GM12878 (cell line): ENCODE measurements around the gene PGBD5. TPM values are rescaled to one million over a fixed set of nuclear protein-coding genes. Genes with fewer than 3 reads are reported as not detected.

ENCODE experiments used
- ATAC-seq: fragments of 200-7000 bp; cut with Tn5 transposase; 3 replicates; pipeline ENCODE4 v1.9.1; 2020; ENCODE audit warnings: mild to moderate bottlenecking, moderate library complexity
- BruUV-seq: library from RNA; stranded (reverse); fragments of 400-500 nt; replicated peaks from 2 replicates; lab custom pipeline; 2021; lab: Mats Ljungman, UMichigan
- CTCF ChIA-PET: fragments of 300-600 bp; sonication (Branson Sonifier 250); formaldehyde crosslinking; extraction: SDS; loops from one replicate; lab custom pipeline; 2021; ENCODE audit warnings: inconsistent platforms; lab: Yijun Ruan, JAX
- POLR2A ChIA-PET: fragments of 350-600 bp; formaldehyde crosslinking; extraction: SDS; loops from one replicate; lab custom pipeline; 2021; ENCODE audit warnings: inconsistent platforms; lab: Charles Lee
- RAD21 ChIA-PET: fragments of 300-600 bp; sonication (Branson Sonifier 250); formaldehyde crosslinking; loops from one replicate; lab custom pipeline; 2023; ENCODE audit warnings: antibody characterized with exemption; ENCODE audit not compliant: unreplicated experiment; lab: Charles Lee
- SMC1A ChIA-PET: fragments of 300-600 bp; sonication (Branson Sonifier 250); formaldehyde crosslinking; loops from one replicate; lab custom pipeline; 2023; ENCODE audit not compliant: unreplicated experiment, uncharacterized antibody; lab: Charles Lee
- DNase-seq: peaks from one replicate; pipeline ENCODE4 v3.0.0-alpha.2; 2011; ENCODE audit warnings: low read depth, low spot score
- FAIRE-seq: peaks from 3 replicates; lab custom pipeline; 2011; peaks lifted over from hg19 to GRCh38; lab: Jason Lieb, UNC
- H2AFZ ChIP-seq: 2 replicates; pipeline ENCODE4 v1.6.0; 2011; ENCODE audit warnings: low read depth, low read length, control low read depth; ENCODE audit not compliant: control insufficient read depth
- H3K27ac ChIP-seq: 2 replicates; pipeline ENCODE4 v1.5.1; 2011; ENCODE audit warnings: control low read depth; ENCODE audit not compliant: control insufficient read depth, insufficient read depth
- H3K27me3 ChIP-seq, 2 experiments: replicated peaks in 1 of 2; 2 replicates each; pipeline versions ENCODE4 v1.6.0 to v1.6.1; 2011; ENCODE audit warnings: low read length in 1 of 2; ENCODE audit not compliant: control insufficient read depth in 2 of 2, insufficient read depth in 2 of 2
- H3K36me3 ChIP-seq, 2 experiments: 2 replicates each; pipeline ENCODE4 v1.5.1; 2011; ENCODE audit warnings: low read length in 1 of 2; ENCODE audit not compliant: control insufficient read depth in 2 of 2, insufficient read depth in 2 of 2
- H3K4me1 ChIP-seq: 2 replicates; pipeline ENCODE4 v1.6.1; 2011; ENCODE audit warnings: mild to moderate bottlenecking, low read length, moderate library complexity, mixed read lengths; ENCODE audit not compliant: control insufficient read depth, insufficient read depth
- H3K4me2 ChIP-seq: 2 replicates; pipeline ENCODE4 v1.6.0; 2011; ENCODE audit warnings: control low read depth; ENCODE audit not compliant: control insufficient read depth, insufficient read depth
- H3K4me3 ChIP-seq: fragments of 200-600 bp; sonication (generic); 2 replicates; pipeline ENCODE4 v1.5.1; 2016
- H3K79me2 ChIP-seq: 2 replicates; pipeline ENCODE4 v1.6.0; 2011; ENCODE audit warnings: low read length; ENCODE audit not compliant: control insufficient read depth, insufficient read depth
- H3K9ac ChIP-seq: 2 replicates; pipeline ENCODE4 v1.8.0; 2011; ENCODE audit warnings: low read length, control low read depth, mixed read lengths; ENCODE audit not compliant: control insufficient read depth, insufficient read depth
- H3K9me3 ChIP-seq: replicated peaks from 3 replicates; pipeline ENCODE4 v1.5.1; 2011; ENCODE audit warnings: mild to moderate bottlenecking, low read length; ENCODE audit not compliant: control insufficient read depth, insufficient read depth
- H4K20me1 ChIP-seq: 2 replicates; pipeline ENCODE4 v1.6.0; 2011; ENCODE audit not compliant: control insufficient read depth, insufficient read depth
- BHLHE40 ChIP-seq, 2 experiments: fragments of 450-650 bp in 1 of 2; IDR thresholded peaks; 2 replicates each; pipeline ENCODE4 v1.6.1; 2011 to 2017; ENCODE audit warnings: low read depth in 2 of 2, borderline replicate concordance in 1 of 2, improper control_type of control experiment in 1 of 2, low read length in 1 of 2, mild to moderate bottlenecking in 1 of 2
- HDGF ChIP-seq: fragments of 450-650 bp; IDR thresholded peaks from 2 replicates; pipeline ENCODE4 v1.6.1; 2016; ENCODE audit warnings: antibody characterized with exemption
- IRF4 ChIP-seq: IDR thresholded peaks from 2 replicates; pipeline ENCODE4 v1.6.1; 2011; ENCODE audit warnings: low read depth, low read length
- JUNB ChIP-seq: IDR thresholded peaks from 2 replicates; pipeline ENCODE4 v1.6.1; 2016; ENCODE audit warnings: antibody characterized with exemption, mild to moderate bottlenecking
- JUND ChIP-seq: IDR thresholded peaks from 2 replicates; pipeline ENCODE4 v1.6.1; 2012; ENCODE audit warnings: low read depth, mild to moderate bottlenecking, low read length, improper control_type of control experiment, moderate library complexity
- MTA3 ChIP-seq: IDR thresholded peaks from 2 replicates; pipeline ENCODE4 v1.6.1; 2012; ENCODE audit warnings: low read length, inconsistent platforms, borderline replicate concordance
- PML ChIP-seq: IDR thresholded peaks from 2 replicates; pipeline ENCODE4 v1.6.1; 2012; ENCODE audit warnings: low read length, inconsistent platforms
- RCOR1 ChIP-seq: conservative IDR thresholded peaks from 2 replicates; pipeline ENCODE4 v1.6.1; 2012; ENCODE audit warnings: low read depth, low read length, improper control_type of control experiment
- RUNX3 ChIP-seq: IDR thresholded peaks from 2 replicates; pipeline ENCODE4 v1.6.1; 2012; ENCODE audit warnings: low read length, inconsistent platforms
- SMAD5 ChIP-seq: IDR thresholded peaks from 2 replicates; pipeline ENCODE4 v1.6.1; 2016; ENCODE audit warnings: antibody characterized with exemption, low read depth
- SUPT20H ChIP-seq: IDR thresholded peaks from 2 replicates; pipeline ENCODE4 v1.6.1; 2011; ENCODE audit warnings: low read depth, mild to moderate bottlenecking, low read length, moderate library complexity, borderline replicate concordance; ENCODE audit not compliant: control insufficient read depth
- ZNF592 ChIP-seq: fragments of 450-650 bp; IDR thresholded peaks from 2 replicates; pipeline ENCODE4 v1.6.1; 2017; ENCODE audit warnings: mild to moderate bottlenecking, moderate library complexity
- WGBS: methylation state at CpG from one replicate; pipeline ENCODE4 v1.1.6; 2016; ENCODE audit warnings: low lambda C conversion rate; ENCODE audit not compliant: insufficient replicate concordance, insufficient coverage; ENCODE audit errors: missing lambda C conversion rate; 5-methylcytosine and 5-hydroxymethylcytosine counted together
- in situ Hi-C: fragments of 300-500 bp; cut with MboI; formaldehyde crosslinking; loops from 9 replicates; pipeline ENCODE4 v1.14.3; 2018; ENCODE audit warnings: mixed read lengths
- intact Hi-C: fragments of 100-400 bp; cut with micrococcal nuclease; formaldehyde crosslinking; loops from one replicate; pipeline ENCODE4 v1.14.2; 2022; ENCODE audit not compliant: unreplicated experiment
- polyA plus RNA-seq, 11 experiments: library from polyadenylated mRNA; depleted of rRNA in 4 of 11; unstranded in 6 of 11; stranded (reverse) in 5 of 11; fragments of >200 nt; fragmentation: Nextera tagmentation in 4 of 11; fragmentation: Illumina TruSeq in 1 of 11; extraction: Ambion mirVana in 4 of 11; extraction: Trizol in 1 of 11; gene quantifications; 1 replicate in 1 of 11; 2 replicates in 10 of 11; pipeline versions ENCODE4 v1.2.1 to v1.2.3, GENCODE V29; 2011 to 2016; ENCODE audit warnings: inconsistent platforms in 2 of 11, missing spikeins in 2 of 11, low read depth in 1 of 11
- total RNA-seq, 4 experiments: library from RNA; depleted of rRNA in 3 of 4; stranded (reverse); fragments of >200 nt in 3 of 4; fragmentation: Illumina TruSeq in 1 of 4; extraction: Trizol in 1 of 4; gene quantifications; 2 replicates each; pipeline versions ENCODE4 v1.2.1 to v1.2.3, GENCODE V29; 2013 to 2021
- TF ChIP-seq, protein P1 (sequence below): fragments of 450-650 bp; IDR thresholded peaks from 2 replicates; pipeline ENCODE4 v1.6.1; 2016; ENCODE audit warnings: mild to moderate bottlenecking
- TF ChIP-seq, protein P2 (sequence below): fragments of 150-350 bp; IDR thresholded peaks from 2 replicates; pipeline ENCODE4 v1.6.1; 2014; ENCODE audit warnings: mild to moderate bottlenecking, low read depth, low read length

Gene PGBD5
- total and polyA plus RNA-seq, 10 of the 15 experiments (the other 5 are each of a cell fraction or from before 2014, with no cell fraction given) = 0.03 TPM; not detected in 9

GRCh38 chr1:230341162-230341546 is 85.0 kb downstream of the PGBD5 start:
- Histone ChIP-seq H3K9me3 (no peaks in the 10 kb centered on the region), H3K27ac (no peak overlapping the region), H3K36me3 (no peaks in the 10 kb centered on the region), H3K9ac (no peak overlapping the region), H3K4me2 (no peak overlapping the region), H3K79me2 (no peaks in the 10 kb centered on the region), H3K4me1 (no peaks in the 10 kb centered on the region), H3K4me3 (no peak overlapping the region), H2AFZ (no peak overlapping the region), H3K27me3 (peaks cover 0 to 3% of the 10 kb centered on the region in 2 experiments; a peak in 2 of 4 replicates), H4K20me1 (no peaks in the 10 kb centered on the region)
- CTCF ChIA-PET = interaction anchor here (1.2 kb wide), 1 partner anchor 29 kb away, joined by 5 read pairs; no protein-coding TSS in a partner anchor
- in situ Hi-C loops (no loop called here), intact Hi-C loops (no loop called here)
- no TSS peak for BruUV-seq
- RAD21 ChIA-PET = no interaction called here
- POLR2A ChIA-PET = no interaction called here
- ATAC-seq = no peak
- no peak for DNase-seq
- no peak for FAIRE-seq
- SMC1A ChIA-PET = no interaction called here
- TF ChIP-seq, protein P1, sequence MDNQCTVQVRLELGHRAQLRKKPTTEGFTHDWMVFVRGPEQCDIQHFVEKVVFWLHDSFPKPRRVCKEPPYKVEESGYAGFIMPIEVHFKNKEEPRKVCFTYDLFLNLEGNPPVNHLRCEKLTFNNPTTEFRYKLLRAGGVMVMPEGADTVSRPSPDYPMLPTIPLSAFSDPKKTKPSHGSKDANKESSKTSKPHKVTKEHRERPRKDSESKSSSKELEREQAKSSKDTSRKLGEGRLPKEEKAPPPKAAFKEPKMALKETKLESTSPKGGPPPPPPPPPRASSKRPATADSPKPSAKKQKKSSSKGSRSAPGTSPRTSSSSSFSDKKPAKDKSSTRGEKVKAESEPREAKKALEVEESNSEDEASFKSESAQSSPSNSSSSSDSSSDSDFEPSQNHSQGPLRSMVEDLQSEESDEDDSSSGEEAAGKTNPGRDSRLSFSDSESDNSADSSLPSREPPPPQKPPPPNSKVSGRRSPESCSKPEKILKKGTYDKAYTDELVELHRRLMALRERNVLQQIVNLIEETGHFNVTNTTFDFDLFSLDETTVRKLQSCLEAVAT = no peak
- no peak for TF ChIP-seq JUNB
- no peak for TF ChIP-seq RCOR1
- no peak for TF ChIP-seq HDGF
- TF ChIP-seq PML = no peak
- TF ChIP-seq SMAD5 = no peak
- TF ChIP-seq, protein P2, sequence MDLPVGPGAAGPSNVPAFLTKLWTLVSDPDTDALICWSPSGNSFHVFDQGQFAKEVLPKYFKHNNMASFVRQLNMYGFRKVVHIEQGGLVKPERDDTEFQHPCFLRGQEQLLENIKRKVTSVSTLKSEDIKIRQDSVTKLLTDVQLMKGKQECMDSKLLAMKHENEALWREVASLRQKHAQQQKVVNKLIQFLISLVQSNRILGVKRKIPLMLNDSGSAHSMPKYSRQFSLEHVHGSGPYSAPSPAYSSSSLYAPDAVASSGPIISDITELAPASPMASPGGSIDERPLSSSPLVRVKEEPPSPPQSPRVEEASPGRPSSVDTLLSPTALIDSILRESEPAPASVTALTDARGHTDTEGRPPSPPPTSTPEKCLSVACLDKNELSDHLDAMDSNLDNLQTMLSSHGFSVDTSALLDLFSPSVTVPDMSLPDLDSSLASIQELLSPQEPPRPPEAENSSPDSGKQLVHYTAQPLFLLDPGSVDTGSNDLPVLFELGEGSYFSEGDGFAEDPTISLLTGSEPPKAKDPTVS = no peak
- TF ChIP-seq ZNF592 = no peak
- no peak for TF ChIP-seq RUNX3
- TF ChIP-seq BHLHE40 (IDR thresholded peaks at IDR 0.05; ENCODE audit: borderline replicate concordance in 1 of 2, low read depth in 2 of 2, low read length in 1 of 2) = no peak
- TF ChIP-seq MTA3 = no peak
- TF ChIP-seq JUND = no peak
- no peak for TF ChIP-seq IRF4
- no peak for TF ChIP-seq SUPT20H
- 3% methylated on average over 3 of the region's 3 CpGs for WGBS
